ENCODE results near the gene KLHDC7B.
A peak's percentile ranks its signal among the peaks of the same experiment; 100 is the strongest.

KLHDC7B gene

DNA sequence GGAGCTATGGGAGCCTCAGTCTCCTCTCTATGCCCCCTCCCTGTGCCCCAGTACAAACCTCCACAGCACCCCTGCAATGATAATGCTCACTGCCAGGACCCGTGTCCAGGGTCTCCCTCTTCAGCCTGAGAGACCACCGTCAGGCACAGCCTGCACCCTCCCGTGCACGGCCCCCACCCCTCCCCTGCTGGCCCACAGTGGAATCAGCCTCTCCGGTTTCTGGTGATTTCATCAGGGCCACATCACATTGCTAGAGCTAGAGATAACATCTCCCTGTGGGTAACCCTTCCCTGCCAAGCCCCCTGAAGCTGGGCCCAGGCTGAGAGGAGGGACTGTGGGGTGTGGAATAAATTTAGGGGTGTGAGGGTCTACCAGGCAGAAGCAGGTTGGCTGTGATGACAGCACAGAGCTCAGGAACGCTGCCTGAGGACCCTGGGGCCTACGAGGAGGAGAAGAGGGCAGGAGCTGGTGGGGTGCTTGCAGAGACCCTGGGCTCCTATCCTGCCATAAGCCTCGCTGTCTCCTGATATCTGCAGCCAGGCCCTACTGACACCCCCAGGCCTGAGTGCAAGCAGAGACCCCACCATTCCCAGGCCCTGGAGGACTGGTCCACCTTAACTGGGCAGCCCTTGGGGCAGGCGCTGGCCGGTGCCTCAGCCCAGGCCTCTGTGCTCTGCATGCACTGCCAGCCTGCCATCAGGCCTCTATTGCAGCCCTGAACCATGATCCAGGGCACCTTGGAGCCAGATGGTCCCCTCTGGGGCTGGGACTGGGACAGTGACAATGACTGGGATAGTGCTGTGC, at the start of gene KLHDC7B:
TSS of gene KLHDC7B (plus strand) at position 378 of the 804 bp plus-strand sequence. CDS start at position 723, 345 bp downstream.
- Mint-ChIP-seq H3K4me3 (no peak within 1 kb of the TSS), H3K27ac (peak within 1 kb of the TSS; percentile 89), H3K36me3 (no peaks in the 10 kb centered on the region), H3K9me3 (no peaks in the 10 kb centered on the region), H3K27me3 (no peaks in the 10 kb centered on the region), H3K4me1 (peaks cover 60% of the 10 kb centered on the region)
- no peak for ATAC-seq

DNA sequence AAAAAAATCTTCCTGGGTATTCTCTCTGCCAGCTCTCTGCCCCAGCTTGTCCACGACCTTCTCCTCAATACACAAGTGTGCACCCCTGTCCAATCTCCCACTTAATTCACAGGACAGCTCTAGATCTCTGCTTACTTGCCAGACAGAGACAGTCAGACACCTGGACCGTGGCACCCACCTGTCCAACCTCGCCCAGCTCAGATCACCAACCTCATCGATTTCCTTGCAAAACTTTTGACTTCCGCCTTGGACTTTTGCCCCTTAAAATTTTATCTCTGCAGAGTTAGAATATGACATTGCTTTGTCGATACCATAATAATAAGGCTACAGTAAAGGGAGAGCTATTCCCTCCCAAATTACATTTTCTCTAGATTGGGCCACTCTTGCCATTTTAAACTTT, 48.6 kb upstream of the KLHDC7B start:
- H3K36me3 Mint-ChIP-seq = no peaks in the 10 kb centered on the region
- no peaks in the 10 kb centered on the region for H3K9me3 Mint-ChIP-seq
- H3K4me3 Mint-ChIP-seq = no peak overlapping the region

DNA sequence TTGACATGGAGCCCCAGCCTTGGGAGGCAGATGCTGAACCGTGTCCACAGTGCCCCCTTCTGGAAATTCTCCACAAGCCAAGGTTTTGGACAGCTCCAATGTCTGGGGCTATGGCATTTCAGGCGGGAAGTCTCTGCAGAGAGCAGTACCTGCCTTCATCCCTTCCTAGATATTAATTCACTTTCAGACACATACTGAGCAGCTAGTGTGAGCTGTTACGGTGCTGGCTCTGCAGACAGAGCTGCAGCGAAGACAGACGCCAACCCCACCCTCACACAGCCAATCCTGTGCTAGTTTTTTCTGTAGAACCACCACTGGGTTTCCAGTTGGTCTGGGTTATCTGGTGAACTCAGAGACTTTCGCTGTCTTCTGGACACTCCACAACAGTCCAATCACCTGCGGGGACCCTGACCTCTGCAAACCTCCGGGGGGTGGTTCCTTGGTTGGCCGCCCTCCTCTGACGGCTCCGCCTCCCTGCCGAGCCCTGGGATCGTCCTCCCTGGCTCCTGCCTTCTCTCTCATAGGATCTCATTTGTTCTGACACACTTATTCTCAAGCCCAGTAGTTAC, 47.3 kb upstream of the KLHDC7B start:
- H3K27ac Mint-ChIP-seq = peak overlapping the region; percentile 29
- H3K36me3 Mint-ChIP-seq = no peaks in the 10 kb centered on the region
- ATAC-seq = peak; percentile 88
- no peaks in the 10 kb centered on the region for H3K27me3 Mint-ChIP-seq
- H3K4me1 Mint-ChIP-seq = peaks cover 14% of the 10 kb centered on the region
- H3K4me3 Mint-ChIP-seq = no peak overlapping the region
- no peaks in the 10 kb centered on the region for H3K9me3 Mint-ChIP-seq

More for the DNA sequence above, 48.6 kb upstream of the KLHDC7B start:
- no peak overlapping the region for H3K27ac Mint-ChIP-seq
- no peaks in the 10 kb centered on the region for H3K27me3 Mint-ChIP-seq
- no peak for ATAC-seq
- H3K4me1 Mint-ChIP-seq = peaks cover 14% of the 10 kb centered on the region

DNA sequence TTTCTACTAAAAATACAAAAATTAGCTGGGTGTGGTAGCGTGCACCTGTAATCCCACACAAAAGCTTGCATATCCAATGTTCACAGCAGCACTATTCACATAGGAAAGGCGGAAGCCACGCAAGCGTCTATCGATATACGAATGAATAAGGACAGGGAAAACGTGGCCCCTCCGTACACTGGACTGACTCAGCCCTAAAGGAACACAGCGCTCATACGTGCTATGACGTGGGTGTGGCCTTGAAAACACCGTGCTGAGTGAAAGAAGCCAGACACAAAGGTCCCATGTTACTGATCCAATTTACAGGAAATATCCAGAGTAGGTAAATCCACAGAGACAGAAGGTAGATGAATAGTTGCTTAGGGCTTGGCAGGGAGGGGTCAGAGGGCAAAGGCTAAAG, 45.2 kb upstream of the KLHDC7B start:
- H3K36me3 Mint-ChIP-seq = peaks cover 2% of the 10 kb centered on the region
- no peaks in the 10 kb centered on the region for H3K27me3 Mint-ChIP-seq
- H3K4me1 Mint-ChIP-seq = peaks cover 14% of the 10 kb centered on the region
- no peaks in the 10 kb centered on the region for H3K9me3 Mint-ChIP-seq
- H3K27ac Mint-ChIP-seq = no peak overlapping the region
- ATAC-seq = no peak
- no peak overlapping the region for H3K4me3 Mint-ChIP-seq

DNA sequence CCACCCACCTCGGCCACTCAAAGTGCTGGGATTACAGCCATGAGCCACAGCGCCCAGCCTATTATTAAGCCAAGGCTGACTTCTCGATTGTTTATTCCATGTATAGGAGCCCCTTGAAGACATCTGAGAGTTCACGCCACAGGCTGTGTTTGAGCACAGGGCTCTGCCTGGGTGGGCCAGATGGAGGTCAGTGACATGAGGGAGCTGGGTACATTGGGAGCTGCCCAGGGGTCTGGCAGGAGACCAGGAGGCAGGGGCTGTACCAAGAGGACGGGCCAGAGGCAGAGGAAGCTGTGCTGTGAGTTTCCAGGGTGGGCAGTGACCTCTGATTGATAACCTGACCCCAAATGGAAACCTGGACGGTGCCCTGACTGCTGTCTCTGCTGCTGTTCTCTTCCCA, 43.6 kb upstream of the KLHDC7B start:
- peaks cover 26% of the 10 kb centered on the region for H3K4me1 Mint-ChIP-seq
- no peaks in the 10 kb centered on the region for H3K9me3 Mint-ChIP-seq
- no peak for ATAC-seq
- H3K4me3 Mint-ChIP-seq = no peak overlapping the region
- H3K36me3 Mint-ChIP-seq = peaks cover 8% of the 10 kb centered on the region
- no peaks in the 10 kb centered on the region for H3K27me3 Mint-ChIP-seq
- H3K27ac Mint-ChIP-seq = no peak overlapping the region

DNA sequence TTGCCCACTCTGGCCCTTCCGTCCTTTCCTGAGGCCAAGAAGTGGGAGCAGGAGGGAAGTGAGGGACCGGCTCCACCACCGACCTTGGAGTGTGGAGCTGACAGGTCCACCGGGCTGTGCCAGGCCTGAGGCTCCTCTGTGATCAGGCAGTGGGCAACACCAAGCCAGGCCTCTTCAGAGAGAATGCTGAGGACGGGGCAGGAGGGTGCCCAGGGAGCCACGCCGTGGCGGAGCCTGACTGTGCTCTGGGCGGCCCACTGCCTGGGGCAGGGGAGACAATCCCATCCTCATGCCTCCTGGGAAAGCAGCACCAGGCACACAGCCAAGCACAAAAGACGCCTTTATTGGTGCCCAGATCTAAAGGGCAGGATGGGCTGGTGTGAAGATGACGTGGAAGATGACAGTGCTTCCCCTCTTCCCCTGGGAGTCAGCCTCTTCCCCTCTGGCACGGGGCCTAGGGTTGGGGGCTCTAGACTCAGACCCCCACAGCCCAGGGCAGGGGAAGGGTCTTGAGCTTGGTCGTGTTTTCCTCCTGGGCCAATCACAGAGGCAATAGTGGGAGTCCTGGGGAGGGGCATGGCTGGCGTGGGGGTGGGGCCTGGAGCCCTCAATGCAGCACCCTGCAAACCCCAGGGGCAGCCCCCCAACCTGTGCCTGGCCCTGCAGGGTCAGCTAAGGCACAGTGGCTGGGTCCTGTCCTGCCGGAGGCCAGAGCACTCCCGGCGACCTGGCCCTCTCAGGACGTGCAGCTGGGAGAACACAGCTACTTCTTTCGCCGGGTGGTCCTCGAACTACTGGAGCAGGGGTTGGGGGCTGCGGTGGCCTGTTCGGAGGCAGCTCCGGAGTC, 42.8 kb upstream of the KLHDC7B start:
- Mint-ChIP-seq H3K4me1 (peaks cover 28% of the 10 kb centered on the region), H3K36me3 (peaks cover 8% of the 10 kb centered on the region), H3K4me3 (no peak overlapping the region), H3K27me3 (no peaks in the 10 kb centered on the region), H3K27ac (no peak overlapping the region), H3K9me3 (no peaks in the 10 kb centered on the region)
- no peak for ATAC-seq

DNA sequence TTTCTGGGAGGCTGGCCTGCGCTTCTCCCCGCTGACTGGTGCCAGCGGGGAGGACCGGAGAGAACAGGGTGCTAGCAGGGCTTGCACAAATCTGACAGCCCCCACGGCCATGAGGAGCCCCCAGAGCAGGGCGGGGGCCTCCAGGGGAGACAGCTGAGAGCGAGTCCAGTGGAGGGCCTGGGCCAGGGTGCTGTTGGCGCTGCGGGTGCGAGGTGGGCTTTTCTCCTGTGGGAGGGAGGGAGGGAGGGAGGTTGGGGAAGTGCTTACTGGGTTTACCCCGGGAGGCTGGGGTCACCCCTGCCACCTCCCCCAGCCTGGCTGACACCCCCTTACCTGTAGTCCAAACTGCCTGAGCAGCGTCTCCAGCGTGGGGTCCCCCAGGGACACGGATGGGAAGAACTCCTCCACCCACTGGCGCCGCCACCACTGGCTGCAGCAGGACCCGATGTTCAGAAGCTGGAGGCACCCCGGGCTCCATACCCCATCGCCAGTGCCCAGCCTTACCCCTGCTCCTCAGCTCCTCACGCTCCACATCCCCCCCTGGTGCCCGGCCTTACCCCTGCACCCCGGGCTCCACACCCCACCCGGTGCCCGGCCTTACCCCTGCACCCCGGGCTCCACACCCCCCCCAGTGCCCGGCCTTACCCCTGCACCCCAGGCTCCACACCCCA, 42.1 kb upstream of the KLHDC7B start:
- H3K4me1 Mint-ChIP-seq = peaks cover 22% of the 10 kb centered on the region
- H3K27me3 Mint-ChIP-seq = no peaks in the 10 kb centered on the region
- no peak overlapping the region for H3K27ac Mint-ChIP-seq
- no peaks in the 10 kb centered on the region for H3K9me3 Mint-ChIP-seq
- peaks cover 8% of the 10 kb centered on the region for H3K36me3 Mint-ChIP-seq
- H3K4me3 Mint-ChIP-seq = no peak overlapping the region
- ATAC-seq = no peak

DNA sequence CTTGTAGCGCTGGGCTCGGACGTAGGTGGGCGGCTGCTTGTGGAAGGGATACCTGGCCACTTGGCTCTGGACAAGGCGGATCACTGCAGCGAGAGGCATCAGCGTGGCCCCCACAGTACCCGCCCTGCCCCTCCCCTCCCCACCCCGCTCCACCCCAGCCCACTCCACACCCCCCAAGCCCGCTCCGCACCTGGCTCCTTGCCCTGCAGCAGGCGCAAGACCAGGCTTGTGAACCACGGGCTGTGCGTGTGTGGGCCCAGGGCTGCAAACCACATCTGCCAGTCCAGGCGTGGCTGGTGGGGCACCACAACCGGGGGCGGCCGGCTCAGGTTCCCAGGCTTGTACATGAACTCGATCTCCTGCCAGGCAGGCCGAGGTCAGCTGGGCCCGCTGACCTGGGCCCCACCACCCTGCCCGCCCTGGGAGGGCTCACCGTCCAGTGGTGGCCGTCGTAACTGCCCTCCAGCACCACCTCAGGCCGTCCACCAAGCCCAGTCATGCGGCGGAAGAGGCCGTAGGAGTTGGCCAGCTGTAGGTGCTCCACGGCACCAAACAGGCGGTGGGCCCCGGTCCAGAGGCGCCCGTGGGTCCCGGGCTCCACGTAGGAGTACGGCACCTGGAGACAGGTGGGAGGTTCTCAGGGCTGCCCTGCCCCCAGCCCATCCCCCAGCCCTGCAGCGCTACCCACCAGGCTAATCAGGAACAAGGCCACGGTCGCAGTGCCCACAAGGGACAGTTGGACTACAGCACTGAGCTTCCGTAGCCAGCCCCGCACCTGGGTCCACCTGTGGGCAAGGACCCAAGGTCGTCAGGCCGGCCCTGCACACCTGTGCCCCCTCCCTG, 41.1 kb upstream of the KLHDC7B start:
- peaks cover 8% of the 10 kb centered on the region for H3K36me3 Mint-ChIP-seq
- H3K9me3 Mint-ChIP-seq = no peaks in the 10 kb centered on the region
- ATAC-seq = no peak
- H3K4me1 Mint-ChIP-seq = peaks cover 28% of the 10 kb centered on the region
- H3K27me3 Mint-ChIP-seq = no peaks in the 10 kb centered on the region
- H3K27ac Mint-ChIP-seq = no peak overlapping the region
- no peak overlapping the region for H3K4me3 Mint-ChIP-seq

DNA sequence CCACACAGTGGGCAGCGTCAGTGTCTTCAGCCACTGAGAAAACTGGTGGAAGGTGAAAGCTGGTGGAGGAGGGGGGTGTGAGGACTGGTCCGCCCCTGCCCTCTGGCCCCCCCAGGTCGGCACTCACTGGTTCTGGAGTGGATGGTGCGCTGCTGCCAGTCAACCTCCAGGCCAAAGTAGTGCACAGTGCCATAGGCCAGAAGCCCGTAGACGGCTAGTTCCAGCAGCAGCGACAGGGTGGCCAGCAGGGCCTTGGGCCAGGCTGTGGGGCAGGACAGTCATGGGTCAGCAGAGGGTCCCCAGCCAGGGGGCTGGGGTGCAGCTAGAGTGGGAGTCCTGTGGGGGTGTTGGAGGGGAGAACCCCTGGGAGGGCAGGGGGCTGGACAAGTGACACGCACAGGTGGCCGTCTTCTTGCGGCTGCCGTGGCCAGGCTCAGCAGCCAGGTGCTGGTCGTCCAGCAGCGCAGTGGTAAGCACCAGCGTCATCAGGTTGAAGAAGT, 40.4 kb upstream of the KLHDC7B start:
- H3K9me3 Mint-ChIP-seq = no peaks in the 10 kb centered on the region
- H3K27me3 Mint-ChIP-seq = no peaks in the 10 kb centered on the region
- no peak overlapping the region for H3K4me3 Mint-ChIP-seq
- no peak overlapping the region for H3K27ac Mint-ChIP-seq
- peaks cover 8% of the 10 kb centered on the region for H3K36me3 Mint-ChIP-seq
- ATAC-seq = no peak
- peaks cover 30% of the 10 kb centered on the region for H3K4me1 Mint-ChIP-seq

DNA sequence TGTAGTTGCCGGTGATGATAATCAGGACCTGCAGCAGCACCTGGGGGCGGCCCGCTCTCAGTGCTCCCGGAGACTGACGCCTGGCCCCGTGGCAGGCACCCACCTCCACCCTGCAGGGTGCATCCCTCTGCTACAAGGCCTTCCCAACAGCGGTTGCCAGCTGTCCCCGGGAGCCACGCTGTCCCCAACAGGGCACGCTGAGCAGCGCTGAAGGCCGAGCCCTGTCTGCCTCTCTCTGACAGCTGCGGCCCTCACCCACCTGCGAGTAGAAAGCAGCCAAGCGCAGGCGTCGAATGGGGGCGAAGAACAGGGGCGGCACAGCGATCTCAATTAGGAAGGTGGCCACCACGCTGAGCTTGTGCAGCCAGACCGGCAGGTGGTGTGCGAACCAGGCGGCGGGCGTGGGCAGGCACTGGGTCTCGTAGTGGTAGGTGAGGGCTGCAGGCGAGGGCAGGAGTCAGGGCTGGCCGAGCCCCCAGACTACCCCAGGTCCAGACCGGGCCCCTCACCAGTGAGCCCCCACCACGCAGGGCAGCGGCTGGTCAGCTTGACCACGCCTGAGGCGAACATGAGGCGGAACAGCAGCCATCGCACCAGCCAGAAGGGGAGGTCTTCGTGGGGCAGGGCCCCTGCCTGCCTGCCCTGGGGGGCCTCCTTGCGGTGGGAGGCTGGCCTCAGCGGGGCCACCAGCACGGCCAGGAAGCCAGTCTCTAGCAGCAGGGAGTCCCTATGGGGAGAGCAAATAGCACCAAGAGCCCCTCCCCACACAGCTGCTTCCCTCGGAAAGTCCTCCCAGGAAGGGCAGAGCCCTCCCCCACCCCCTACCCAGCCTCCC, 39.7 kb upstream of the KLHDC7B start:
- Mint-ChIP-seq H3K27me3 (no peaks in the 10 kb centered on the region), H3K4me1 (peaks cover 30% of the 10 kb centered on the region), H3K27ac (no peak overlapping the region), H3K4me3 (peak overlapping the region; percentile 91), H3K9me3 (no peaks in the 10 kb centered on the region), H3K36me3 (peaks cover 8% of the 10 kb centered on the region)
- ATAC-seq = no peak

DNA sequence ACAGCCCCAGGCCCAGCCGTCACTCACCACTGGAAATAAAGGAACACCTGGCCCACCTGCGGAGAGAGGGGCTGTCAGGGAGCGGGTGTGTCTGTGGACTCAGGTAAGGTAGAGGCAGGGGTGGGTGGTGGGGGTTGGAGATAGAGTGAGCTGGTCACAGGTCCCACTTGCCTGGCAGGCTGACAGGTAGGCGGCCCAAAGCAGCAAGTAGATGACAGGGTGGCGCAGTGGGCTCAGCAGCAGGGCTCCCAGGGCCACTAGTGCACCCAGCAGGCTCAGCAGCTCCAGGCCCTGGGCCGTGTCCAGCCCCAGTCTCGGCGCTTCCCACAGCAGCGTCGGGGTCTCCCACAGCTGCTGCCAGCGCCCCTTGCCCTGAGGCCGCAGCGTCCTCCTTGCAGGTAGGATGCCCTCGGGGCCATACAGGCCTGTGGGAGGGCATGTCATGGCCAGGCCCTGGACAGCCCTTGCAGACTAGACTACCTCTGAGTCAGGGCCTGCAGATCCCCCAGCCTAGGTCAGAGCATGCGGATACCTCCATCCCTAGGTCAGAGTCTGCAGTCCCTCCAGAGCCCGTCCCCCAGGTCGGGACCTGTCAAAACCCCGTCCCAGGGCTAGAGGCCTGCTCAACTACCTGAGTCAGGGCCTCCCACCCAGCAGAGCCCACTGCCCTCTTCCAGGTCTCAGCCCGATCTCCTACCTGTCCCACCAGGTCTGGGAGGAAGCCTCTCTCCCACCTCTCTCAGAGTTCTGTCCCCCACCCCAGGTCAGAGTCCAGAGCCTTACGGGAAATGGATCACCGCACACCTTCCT, 38.9 kb upstream of the KLHDC7B start:
- Mint-ChIP-seq H3K4me3 (peak overlapping the region; percentile 91), H3K27ac (peak overlapping the region; percentile 94), H3K36me3 (peaks cover 8% of the 10 kb centered on the region), H3K9me3 (no peaks in the 10 kb centered on the region), H3K4me1 (peaks cover 30% of the 10 kb centered on the region), H3K27me3 (no peaks in the 10 kb centered on the region)
- ATAC-seq = no peak

DNA sequence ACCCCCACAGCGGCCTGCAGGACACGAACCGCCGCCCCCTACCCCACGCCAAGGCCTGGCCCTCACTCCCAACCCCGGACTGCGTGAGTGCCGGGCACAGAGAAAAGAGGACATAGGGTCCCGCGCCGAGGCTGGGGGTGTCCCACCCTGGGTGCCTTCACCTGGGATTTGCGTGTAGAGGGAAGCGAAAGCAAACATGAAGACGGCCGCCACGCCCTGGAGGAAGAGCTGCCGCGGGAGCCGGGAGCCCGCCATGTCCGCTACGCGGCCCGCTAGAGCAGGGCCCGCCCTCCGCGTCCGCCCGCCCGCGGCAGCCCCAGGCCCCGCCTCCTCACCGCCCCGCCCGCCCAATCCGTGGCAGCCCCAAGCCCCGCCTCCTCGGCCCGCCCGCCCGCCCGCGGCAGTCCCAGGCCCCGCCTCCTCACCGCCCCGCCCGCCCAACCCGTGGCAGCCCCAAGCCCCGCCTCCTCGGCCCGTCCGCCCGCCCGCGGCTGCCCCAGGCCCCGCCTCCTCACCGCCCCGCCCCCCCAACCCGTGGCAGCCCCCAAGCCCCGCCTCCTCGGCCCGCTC, 38.2 kb upstream of the KLHDC7B start, which contains the start of gene LMF2:
TSS of gene LMF2 (minus strand) at position 282 of the 570 bp plus-strand sequence. CDS start at position 255, 27 bp downstream.
- peak; percentile 89 for ATAC-seq
- Mint-ChIP-seq H3K4me3 (peak within 1 kb of the TSS; percentile 99), H3K9me3 (no peaks in the 10 kb centered on the region), H3K27ac (peak within 1 kb of the TSS; percentile 94), H3K27me3 (no peaks in the 10 kb centered on the region), H3K36me3 (peaks cover 13% of the 10 kb centered on the region), H3K4me1 (peaks cover 35% of the 10 kb centered on the region)
